Esophagus muscularis mucosa (tissue), 4 donors: ENCODE measurements around the gene STPG2. TPM values are rescaled to one million over a fixed set of nuclear protein-coding genes. Genes with fewer than 3 reads are reported as not detected.
"Not testable (repeated sequence)": the region's sequence is repeated elsewhere in the genome, so short reads cannot be mapped to it uniquely, and the experiment has no call there.

ENCODE experiments used
- DNase-seq: peaks from one replicate; pipeline ENCODE4 v3.0.0-alpha.2; 2017; ENCODE audit errors: extremely low spot score
- H3K27ac ChIP-seq, 4 donors: fragments of 200-600 bp; sonication (generic); replicated peaks in 1 of 4; 1 replicate in 3 of 4; 2 replicates in 1 of 4; pipeline ENCODE4 v1.5.1; 2016 to 2019; ENCODE audit warnings: mild to moderate bottlenecking in 1 of 4
- H3K27me3 ChIP-seq, 4 donors: fragments of 200-600 bp; sonication (generic); one replicate each; pipeline versions ENCODE4 v1.5.1 to v1.6.0; 2016 to 2019
- H3K36me3 ChIP-seq, 4 donors: fragments of 200-600 bp; sonication (generic); one replicate each; pipeline ENCODE4 v1.5.1; 2016 to 2019
- H3K4me1 ChIP-seq, 4 donors: fragments of 200-600 bp; sonication (generic); one replicate each; pipeline ENCODE4 v1.5.1; 2016 to 2019
- H3K4me3 ChIP-seq, 4 donors: fragments of 200-600 bp; sonication (generic); 1 replicate in 2 of 4; 2 replicates in 2 of 4; pipeline ENCODE4 v1.5.1; 2016 to 2019; ENCODE audit warnings: mild to moderate bottlenecking in 4 of 4, moderate library complexity in 1 of 4
- H3K9me3 ChIP-seq, 4 donors: fragments of 200-600 bp; sonication (generic); 1 replicate in 3 of 4; 2 replicates in 1 of 4; pipeline ENCODE4 v1.5.1; 2016 to 2019
- EP300 ChIP-seq: sonication (generic); formaldehyde crosslinking; IDR thresholded peaks from one replicate; pipeline ENCODE4 v1.6.1; 2017; ENCODE audit warnings: antibody characterized with exemption
- POLR2A ChIP-seq: fragments of 450-650 bp; IDR thresholded peaks from one replicate; pipeline ENCODE4 v1.6.1; 2017; ENCODE audit warnings: antibody characterized with exemption, moderate library complexity, mild to moderate bottlenecking, low read depth
- POLR2AphosphoS5 ChIP-seq, 2 donors: sonication (generic); formaldehyde crosslinking; IDR thresholded peaks; one replicate each; pipeline ENCODE4 v1.6.1; 2017; ENCODE audit warnings: antibody characterized with exemption in 2 of 2
- WGBS: methylation state at CpG from one replicate; pipeline ENCODE4 v1.1.5; 2018; 5-methylcytosine and 5-hydroxymethylcytosine counted together
- intact Hi-C: fragments of 100-400 bp; cut with DNase I; formaldehyde crosslinking; loops from one replicate; pipeline ENCODE4 v1.15.1; 2023
- total RNA-seq, 4 donors: library from RNA; depleted of rRNA; stranded (reverse); fragments of >200 nt; gene quantifications; one replicate each; pipeline versions ENCODE4 v1.1.0 to v1.2.1, GENCODE V29; 2016
- TF ChIP-seq, protein P1 (sequence below), 3 experiments: fragments of 200-600 bp in 2 of 3; fragments of 450-650 bp in 1 of 3; sonication (generic) in 2 of 3; IDR thresholded peaks; one replicate each; pipeline ENCODE4 v1.5.1; 2017 to 2019; ENCODE audit warnings: antibody characterized with exemption in 3 of 3, mild to moderate bottlenecking in 2 of 3, moderate library complexity in 1 of 3

STPG2 gene
- total RNA-seq, 4 donors from 2014 or later: 0.17 to 0.26 TPM; not detected in 2

DNA sequence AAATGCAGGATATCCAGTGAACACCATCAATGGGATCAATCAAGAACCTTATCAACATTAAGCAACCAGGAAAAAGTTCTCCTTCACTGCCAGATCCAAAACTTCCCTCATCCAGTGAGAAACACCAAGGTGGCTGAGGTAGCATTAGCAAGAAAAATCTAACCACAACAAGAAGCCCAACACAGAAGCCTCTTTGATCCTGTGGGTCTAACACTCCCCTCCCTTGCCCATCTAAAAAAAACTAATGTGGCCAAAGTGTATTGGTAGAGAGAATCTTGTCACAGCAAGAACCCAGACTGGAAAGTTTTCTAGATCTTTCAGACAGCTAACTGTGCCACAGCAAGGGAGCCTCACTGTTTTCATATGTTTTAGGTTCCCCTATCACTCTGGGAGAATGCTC, 558.0 kb downstream of the STPG2 start:
- Histone ChIP-seq H3K4me1 (no peaks in the 10 kb centered on the region), H3K27ac (no peak overlapping the region), H3K27me3 (no peaks in the 10 kb centered on the region), H3K9me3 (no peaks in the 10 kb centered on the region), H3K36me3 (no peaks in the 10 kb centered on the region), H3K4me3 (no peak overlapping the region)
- TF ChIP-seq EP300 (no peak), POLR2A (no peak), POLR2AphosphoS5 (IDR thresholded peaks at IDR 0.05) (no peak)
- TF ChIP-seq, protein P1, sequence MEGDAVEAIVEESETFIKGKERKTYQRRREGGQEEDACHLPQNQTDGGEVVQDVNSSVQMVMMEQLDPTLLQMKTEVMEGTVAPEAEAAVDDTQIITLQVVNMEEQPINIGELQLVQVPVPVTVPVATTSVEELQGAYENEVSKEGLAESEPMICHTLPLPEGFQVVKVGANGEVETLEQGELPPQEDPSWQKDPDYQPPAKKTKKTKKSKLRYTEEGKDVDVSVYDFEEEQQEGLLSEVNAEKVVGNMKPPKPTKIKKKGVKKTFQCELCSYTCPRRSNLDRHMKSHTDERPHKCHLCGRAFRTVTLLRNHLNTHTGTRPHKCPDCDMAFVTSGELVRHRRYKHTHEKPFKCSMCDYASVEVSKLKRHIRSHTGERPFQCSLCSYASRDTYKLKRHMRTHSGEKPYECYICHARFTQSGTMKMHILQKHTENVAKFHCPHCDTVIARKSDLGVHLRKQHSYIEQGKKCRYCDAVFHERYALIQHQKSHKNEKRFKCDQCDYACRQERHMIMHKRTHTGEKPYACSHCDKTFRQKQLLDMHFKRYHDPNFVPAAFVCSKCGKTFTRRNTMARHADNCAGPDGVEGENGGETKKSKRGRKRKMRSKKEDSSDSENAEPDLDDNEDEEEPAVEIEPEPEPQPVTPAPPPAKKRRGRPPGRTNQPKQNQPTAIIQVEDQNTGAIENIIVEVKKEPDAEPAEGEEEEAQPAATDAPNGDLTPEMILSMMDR (IDR thresholded peaks at IDR 0.05): no peak
- DNase-seq: no peak
- intact Hi-C loops: no loop called here

DNA sequence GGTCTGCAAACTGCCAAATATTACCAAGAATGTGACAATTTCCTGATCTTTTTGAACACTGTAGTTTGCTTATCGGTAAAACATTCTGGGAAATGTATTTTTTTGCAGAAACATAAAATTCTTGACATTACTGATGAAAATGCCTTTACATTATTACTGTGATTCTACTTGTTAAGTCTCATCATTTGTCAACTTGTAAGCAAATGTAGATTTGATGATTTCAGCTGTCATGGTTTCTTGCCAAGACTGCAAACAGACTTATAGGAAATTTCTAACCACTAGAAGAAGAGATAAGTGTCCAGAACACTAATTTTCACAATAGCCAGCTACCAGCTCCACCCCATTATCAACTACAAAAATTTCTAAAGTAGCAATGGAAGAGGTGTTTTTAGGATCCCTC, 560.4 kb downstream of the STPG2 start:
- H3K9me3 ChIP-seq: no peaks in the 10 kb centered on the region
- intact Hi-C loops: no loop called here
- WGBS: 57% methylated on average over 1 of the region's 1 CpG
- no peak for DNase-seq
- TF ChIP-seq POLR2AphosphoS5 (IDR thresholded peaks at IDR 0.05) (no peak), EP300 (no peak), POLR2A (no peak)
- TF ChIP-seq, protein P1 (IDR thresholded peaks at IDR 0.05): no peak
- H3K27ac ChIP-seq: no peak overlapping the region
- no peaks in the 10 kb centered on the region for H3K36me3 ChIP-seq
- H3K27me3 ChIP-seq: no peaks in the 10 kb centered on the region
- no peak overlapping the region for H3K4me3 ChIP-seq
- H3K4me1 ChIP-seq: no peaks in the 10 kb centered on the region

DNA sequence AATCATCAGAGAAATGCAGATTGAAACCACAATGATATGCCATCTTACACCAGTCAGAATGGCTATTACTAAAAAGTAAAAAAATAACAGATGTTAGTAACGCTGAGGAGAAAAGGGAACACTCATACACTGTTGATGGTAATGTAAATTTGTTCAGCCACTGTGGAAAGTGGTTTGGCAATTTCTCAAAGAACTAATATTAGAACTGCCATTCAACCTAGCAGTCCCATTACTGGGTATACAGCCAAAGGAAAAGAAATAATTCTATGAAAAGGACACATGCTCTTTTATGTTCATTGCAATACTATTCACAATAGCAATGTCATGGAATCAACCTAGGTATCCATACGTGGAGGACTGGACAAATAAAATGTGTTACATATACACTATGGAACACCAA, 566.3 kb downstream of the STPG2 start:
- no peaks in the 10 kb centered on the region for H3K4me1 ChIP-seq
- H3K9me3 ChIP-seq: no peaks in the 10 kb centered on the region
- no peak overlapping the region for H3K4me3 ChIP-seq
- H3K36me3 ChIP-seq: no peaks in the 10 kb centered on the region
- no peak for DNase-seq
- no peak overlapping the region for H3K27ac ChIP-seq
- WGBS: 63% methylated on average over 2 of the region's 2 CpGs
- no peak for TF ChIP-seq POLR2AphosphoS5 (IDR thresholded peaks at IDR 0.05)
- TF ChIP-seq, protein P1 (IDR thresholded peaks at IDR 0.05): no peak
- TF ChIP-seq POLR2A: no peak
- H3K27me3 ChIP-seq: no peaks in the 10 kb centered on the region
- intact Hi-C loops: no loop called here

DNA sequence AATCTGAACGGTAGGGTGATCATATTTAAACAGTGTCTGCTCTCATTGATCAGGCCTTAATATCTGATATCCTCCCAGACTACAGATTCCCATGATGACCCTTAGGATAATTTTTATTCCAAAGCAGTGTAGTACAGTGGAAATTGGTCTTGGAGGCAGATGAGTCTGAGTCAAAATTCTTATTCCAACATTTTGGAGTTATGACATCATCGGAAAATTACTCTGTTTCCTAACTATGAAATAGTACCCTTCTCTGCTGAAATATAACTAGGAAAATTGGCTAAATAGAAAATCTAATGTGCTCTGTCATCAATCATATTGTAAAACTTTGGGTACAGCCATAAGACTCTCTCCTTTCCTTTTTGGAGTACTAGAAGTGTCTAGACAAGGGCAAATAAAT, 583.3 kb downstream of the STPG2 start:
- 83% methylated on average over 2 of the region's 2 CpGs for WGBS
- intact Hi-C loops: no loop called here
- H3K27me3 ChIP-seq: no peaks in the 10 kb centered on the region
- H3K4me3 ChIP-seq: no peak overlapping the region
- no peaks in the 10 kb centered on the region for H3K36me3 ChIP-seq
- no peak for DNase-seq
- TF ChIP-seq POLR2AphosphoS5 (IDR thresholded peaks at IDR 0.05) (no peak), POLR2A (no peak), EP300 (no peak)
- TF ChIP-seq, protein P1 (IDR thresholded peaks at IDR 0.05): no peak
- H3K4me1 ChIP-seq: no peaks in the 10 kb centered on the region
- H3K27ac ChIP-seq: no peak overlapping the region
- H3K9me3 ChIP-seq: no peaks in the 10 kb centered on the region

DNA sequence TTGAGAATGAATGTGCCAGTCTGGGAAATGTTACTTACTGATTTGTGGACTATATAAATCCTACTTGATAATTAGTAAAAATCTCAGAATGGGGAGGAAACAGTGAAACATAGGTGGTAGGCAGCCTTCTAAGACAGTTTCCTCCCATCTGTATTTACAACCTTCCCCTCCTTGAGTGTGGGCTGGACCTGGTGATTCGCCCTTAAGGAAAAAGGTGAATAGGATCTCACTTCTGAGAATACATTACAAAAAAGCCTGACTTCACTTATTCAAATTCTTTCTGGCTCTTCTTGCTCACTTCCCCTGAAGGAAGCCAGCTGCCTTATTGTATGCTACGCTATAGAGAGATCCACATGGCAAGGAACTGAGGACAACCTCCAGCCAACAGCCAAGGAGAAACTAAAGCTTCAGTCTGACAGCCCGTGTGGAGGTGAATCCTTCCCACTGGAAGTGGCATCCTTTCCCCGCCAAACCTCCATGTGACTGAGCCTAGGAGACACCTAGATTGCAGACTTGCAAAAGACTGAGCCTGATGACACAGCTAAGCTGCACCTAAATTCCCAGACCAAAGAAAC, 585.0 kb downstream of the STPG2 start:
- intact Hi-C loops: no loop called here
- Histone ChIP-seq H3K4me1 (no peaks in the 10 kb centered on the region), H3K4me3 (no peak overlapping the region), H3K27me3 (no peaks in the 10 kb centered on the region), H3K36me3 (no peaks in the 10 kb centered on the region), H3K9me3 (no peaks in the 10 kb centered on the region), H3K27ac (no peak overlapping the region)
- TF ChIP-seq EP300 (no peak), POLR2AphosphoS5 (IDR thresholded peaks at IDR 0.05) (no peak), POLR2A (no peak)
- TF ChIP-seq, protein P1 (IDR thresholded peaks at IDR 0.05): no peak
- WGBS: 45% methylated on average over 4 of the region's 4 CpGs
- DNase-seq: no peak

DNA sequence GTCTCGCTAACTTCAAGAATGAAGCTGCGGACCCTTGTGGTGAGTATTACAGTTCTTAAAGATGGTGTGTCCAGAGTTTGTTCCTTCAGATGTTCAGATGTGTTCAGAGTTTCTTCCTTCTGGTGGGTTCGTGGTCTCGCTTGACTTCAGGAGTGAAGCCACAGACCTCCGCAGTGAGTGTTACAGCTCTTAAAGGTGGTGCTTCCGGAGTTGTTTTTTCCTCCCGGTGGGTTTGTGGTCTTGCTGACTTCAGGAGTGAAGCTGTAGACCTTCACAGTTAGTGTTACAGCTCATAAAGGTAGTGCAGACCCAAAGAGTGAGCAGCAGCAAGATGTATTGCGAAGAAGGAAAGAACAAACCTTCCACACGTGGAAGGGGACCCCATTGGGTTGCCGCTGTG, 592.6 kb downstream of the STPG2 start:
- DNase-seq, H3K27ac ChIP-seq: not testable (repeated sequence)

More for the DNA sequence above, 592.6 kb downstream of the STPG2 start:
- WGBS: 92% methylated on average over 10 of the region's 10 CpGs
- H3K4me1 ChIP-seq, intact Hi-C loops, H3K36me3 ChIP-seq, H3K27me3 ChIP-seq, H3K9me3 ChIP-seq, H3K4me3 ChIP-seq: not testable (repeated sequence)
